Hypothalamus (tissue), 51 donors: ENCODE measurements around the gene ZNF782.
A peak's percentile ranks its signal among the peaks of the same experiment; 100 is the strongest.
"Not testable (repeated sequence)": the region's sequence is repeated elsewhere in the genome, so short reads cannot be mapped to it uniquely, and the experiment has no call there.

Experiments used
- DNase-seq, 51 donors: peaks; one replicate each; lab custom pipeline; 2025; lab: John Stamatoyannopoulos, UW

ZNF782 gene

DNA sequence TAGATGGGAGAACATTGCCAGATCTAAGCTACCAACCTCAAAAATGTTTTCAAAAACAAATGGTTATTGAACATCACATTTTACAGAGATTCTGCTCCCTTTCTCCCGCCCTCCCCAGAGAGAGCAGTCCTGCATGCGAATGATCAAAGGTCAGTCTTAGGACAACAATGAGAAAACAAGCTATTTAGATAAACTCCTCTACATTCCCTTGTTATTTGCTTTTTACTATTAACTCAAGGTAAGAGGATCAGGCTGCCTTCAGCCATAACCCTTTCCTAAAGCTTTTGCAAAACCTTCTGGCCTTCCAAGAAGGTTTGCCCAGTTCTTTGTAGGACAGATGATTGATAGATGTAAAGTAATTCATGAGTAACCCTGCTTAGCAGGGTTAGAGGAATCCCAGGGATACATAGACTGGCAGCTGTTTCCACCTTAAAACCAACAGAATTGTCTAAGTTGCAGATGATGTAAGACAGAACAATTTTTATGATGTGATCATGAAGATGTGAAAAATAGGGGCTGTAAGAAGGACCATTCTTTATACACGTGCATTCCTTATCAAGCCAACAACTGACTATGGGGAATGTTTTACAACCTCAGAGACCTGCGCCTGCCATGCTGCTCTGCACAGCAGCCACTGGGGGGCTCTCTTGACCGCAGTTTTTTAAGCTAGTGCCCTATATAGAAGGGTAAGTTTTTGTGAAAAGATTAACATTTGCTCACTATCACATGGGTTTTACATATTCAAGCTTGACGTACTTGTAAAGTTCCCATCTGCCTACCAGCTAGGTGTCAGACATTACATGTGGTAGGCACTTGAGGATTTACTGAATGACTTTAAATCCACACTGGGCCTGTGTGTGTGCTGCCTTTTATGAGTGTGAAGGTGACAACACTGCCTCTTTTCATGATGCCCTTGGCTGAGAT, 2.3 kb upstream of the ZNF782 start:
- DNase-seq = peak in 36 of 51 donors; percentile 7 to 79 (median 44)

DNA sequence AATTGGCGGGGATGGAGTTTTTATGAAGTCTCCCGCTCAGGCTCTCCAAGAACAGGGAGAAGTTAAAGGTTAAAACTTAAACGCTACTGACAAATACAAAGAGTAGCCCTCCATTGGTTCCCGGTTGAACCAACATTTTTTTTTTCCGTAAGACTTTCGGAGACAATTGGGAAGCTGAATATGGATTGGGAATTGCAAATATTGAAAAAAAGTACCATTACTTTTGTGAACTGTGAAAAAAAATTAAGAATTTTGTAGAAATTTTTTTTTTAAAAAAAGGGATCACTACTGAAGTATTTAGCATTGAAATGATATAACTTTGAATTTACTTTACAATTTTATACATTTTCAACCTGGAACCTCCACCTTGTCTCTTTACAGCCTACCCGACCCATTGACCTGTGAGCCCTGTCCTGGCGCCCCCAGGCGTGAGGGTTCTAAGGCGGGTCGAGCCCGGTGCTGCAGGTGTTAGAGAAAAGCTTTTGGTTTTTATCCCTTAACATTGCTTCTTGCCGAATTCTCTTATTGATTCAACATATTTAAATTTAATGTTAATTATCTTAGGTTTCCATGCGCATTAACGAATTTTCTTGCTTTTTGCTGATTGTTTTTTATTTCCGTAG, 448 bp upstream of the ZNF782 start:
- DNase-seq = no peak

DNA sequence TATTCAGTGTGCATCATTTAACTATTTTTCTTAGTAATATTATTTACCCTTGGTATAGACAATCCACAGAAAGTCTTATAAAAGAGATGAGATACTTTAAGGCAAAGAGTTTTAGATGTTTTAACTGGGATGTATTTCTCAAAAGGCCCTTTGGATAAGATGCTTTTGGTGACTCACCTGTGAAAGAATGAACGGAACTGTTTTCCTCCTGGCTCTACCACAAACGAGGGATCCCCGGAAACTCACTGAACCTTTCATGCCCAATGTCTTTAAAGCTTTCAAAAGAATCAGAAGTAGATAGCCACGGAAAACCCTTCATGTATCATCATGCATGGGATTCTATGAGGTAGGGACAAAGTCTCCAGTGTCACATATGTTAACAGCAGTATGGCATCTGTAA, 1.6 kb downstream of the ZNF782 start:
- no peak for DNase-seq

DNA sequence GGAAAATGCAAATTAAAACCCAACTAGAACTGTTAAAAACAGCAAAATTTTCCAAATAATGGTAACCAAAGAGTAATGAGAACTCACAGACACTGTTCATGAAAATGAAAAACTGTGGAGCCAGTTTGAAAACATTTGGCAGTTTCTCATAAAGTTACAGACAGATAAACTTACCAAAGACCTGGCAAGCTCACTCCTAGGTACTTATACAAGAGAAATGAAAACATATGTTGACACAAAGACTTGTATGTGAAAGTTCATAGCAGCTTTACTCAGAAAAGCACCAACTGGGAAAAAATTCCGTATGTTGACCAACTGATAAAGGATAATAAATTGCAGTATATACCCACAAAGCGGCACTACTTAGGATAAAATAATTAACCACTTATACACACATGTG, 10.3 kb downstream of the ZNF782 start:
- no peak for DNase-seq

DNA sequence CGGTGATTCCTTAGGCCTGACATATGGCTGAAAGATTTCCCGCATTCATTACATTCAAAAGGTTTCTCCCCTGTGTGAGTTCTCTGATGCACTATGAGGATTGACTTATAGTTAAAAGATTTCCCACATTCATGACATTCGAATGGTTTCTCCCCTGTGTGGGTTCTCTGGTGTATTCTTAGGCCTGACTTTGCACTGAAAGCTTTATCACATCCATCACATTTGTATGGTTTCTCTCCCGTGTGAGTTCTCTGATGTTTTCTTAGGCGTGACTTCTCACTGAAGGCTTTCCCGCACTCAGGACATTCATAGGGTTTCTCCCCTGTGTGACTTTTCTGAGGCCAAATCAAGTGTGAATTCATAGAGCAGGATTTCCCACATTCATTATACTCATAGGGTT, 35.8 kb downstream of the ZNF782 start:
- DNase-seq = no peak

DNA sequence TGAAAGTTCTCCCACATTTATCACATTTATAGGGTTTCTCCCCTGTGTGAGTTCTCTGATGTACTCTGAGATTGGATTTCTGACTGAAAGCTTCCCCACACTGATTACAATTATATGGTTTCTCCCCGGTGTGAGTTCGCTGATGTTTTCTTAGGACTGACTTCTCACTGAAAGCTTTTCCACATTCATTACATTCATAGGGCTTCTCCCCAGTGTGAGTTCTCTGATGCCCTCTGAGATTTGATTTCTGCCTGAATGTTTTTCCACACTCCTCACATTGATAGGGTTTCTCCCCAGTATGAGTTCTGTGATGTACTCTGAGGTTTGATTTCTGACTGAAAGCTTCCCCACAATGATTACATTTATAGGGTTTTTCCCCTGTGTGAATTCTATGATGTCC, 36.3 kb downstream of the ZNF782 start:
- DNase-seq = no peak

DNA sequence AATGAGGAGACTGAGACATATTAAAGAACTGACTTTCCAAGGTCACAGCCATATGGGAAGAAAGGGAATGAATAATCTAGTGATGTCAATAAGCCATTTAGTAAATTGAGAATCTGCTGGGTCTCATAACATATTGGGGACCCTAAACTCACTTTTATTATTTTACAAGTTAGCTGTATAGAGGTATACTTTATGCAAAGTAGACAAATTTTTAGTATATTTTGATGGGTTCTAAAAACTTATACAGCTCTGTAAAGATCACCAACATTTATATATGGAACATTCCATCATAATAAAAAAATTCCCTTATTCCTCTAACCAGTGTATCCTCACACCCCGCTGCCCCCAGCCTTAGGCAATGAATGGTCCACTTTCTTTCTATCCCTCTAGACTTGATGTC, 40.7 kb downstream of the ZNF782 start:
- DNase-seq = no peak

DNA sequence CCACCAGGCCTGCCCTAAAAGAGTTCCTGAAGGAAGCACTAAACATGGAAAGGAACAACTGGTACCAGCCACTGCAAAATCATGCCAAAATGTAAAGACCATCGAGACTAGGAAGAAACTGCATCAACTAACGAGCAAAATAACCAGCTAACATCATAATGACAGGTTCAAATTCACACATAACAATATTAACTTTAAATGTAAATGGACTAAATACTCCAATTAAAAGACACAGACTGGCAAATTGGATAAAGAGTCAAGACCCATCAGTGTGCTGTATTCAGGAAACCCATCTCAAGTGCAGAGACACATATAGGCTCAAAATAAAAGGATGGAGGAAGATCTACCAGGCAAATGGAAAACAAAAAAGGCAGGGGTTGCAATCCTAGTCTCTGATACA, 55.4 kb downstream of the ZNF782 start:
- not testable (repeated sequence) for DNase-seq

DNA sequence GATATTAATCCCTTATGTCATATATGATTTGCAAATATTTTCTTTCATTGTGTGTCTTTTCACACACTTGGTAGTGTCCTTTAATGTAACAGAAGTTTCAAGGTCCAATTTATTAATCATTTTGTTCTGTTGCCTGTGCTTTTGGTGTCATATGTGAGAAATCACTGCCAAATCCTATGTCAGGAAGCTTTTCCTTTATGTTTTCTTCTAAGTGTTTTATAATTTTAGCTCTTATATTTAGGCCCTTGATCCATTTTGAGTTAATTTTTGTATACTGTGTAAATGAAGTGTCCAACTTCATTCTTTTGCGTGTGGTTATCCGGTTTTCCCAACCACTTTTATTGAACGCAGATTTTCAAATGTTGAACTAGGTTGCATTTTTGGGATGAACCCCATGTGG, 70.3 kb downstream of the ZNF782 start:
- DNase-seq = no peak

DNA sequence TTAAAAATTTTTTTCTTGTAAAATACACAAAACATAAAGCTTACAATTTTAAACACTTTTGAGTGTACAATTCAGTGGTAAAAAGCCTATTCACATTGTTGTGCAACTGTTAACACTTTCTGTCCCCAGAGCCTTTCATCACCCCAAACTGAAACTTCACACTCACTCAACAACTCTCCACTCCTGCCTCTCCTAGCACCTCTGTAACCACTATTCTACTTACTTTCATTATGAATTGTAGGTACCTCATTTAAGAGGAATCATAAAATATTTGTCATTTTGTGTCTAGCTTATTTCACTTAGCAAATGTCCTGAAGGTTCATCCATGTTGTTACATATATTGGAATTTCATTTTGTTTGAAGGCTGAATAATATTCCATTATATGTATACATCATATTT, 72.1 kb downstream of the ZNF782 start:
- DNase-seq = no peak

DNA sequence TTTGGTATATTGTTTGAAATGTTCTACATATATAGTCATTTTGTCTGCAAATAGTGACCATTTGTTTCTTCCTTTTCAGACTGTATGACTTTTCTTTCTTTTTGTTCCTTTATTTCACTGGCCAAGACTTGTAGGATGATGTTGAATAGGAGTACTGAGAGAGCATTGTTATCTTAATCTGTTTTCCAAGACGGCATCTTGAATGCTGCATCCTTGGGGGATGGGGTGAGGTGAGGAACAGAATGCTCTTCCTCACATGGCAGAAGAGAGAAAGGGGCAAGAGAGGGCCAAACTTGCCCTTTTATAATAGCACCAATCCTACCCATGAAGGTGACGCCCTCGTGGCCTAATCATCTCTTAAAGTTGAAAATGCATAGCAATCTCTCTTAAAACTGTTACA, 72.8 kb downstream of the ZNF782 start:
- no peak for DNase-seq

DNA sequence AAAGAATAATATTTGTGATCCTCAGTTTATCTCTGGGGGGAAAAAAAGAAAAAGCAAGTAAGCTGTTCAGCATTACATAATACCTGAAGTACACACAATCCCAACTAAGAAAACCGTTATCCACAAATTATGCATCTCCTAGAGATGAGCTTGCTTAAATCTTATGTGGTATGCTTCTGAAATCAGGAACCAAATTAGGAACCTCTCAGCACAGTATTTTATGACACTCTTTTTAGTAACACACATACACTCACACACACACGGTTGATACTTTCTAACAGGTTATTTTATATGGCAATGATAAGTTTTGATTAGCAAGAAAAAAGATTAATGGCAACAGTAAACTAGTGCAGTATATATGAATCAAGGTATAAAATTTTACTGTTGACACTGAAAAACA, 75.2 kb downstream of the ZNF782 start:
- DNase-seq = no peak

DNA sequence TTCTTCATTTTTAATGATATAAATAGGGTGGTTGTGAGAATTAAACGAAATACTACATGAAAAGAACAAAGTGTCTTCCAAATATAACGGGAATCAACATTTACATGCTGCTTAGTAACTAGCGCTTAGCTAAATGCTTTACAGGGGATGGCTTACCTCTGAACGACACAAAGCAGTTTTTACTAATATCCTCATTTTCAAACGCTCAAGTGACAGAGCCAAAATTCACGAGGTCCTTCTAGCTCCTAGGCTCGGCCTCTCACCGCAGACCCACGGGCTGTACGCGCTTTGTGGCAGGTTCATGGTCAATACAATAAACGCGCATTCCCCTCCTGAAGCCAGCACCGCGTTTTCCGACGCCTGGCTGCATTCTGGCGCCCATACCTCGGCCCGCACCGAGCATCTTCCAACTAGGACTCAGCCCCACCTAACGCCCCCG, 76.9 kb downstream of the ZNF782 start:
- no peak for DNase-seq

DNA sequence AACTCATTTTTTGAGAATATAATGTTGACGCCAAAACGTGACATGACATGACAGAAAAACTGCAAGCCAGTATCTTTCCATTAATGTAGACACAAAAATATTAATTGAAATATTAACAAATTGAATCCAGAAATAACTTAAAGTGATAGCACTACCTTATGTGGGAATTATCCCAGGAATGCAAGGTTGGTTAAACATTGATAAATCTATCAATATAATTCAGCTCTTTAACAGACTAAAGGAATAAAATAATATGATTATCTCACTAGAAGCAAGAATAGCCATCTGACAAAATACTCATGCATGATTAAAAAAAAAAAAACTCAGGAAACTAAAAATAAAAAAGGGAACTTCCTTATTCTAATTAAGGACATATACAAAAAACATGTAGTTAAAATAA, 83.2 kb downstream of the ZNF782 start:
- DNase-seq = no peak

DNA sequence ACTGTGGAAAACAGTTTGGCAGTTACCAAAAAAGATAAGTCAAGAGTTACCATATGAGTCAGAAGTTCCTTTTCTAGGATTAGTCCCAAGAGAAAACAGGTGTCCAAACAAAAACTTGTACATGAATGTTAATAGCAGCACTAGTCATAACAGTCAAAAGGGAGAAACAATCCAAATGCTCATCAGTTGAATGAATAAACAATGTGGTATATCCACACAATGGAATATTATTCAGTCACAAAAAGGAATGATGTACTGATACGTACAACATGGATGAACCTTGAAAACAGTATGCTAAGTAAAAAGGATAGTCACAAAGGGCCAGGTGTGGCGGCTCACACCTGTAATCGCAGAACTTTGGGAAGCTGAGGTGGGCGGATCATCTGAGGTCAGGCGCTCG, 84.3 kb downstream of the ZNF782 start:
- no peak for DNase-seq
